Neural progenitor cell (in vitro differentiated cells): Measurements from ENCODE around the gene ZSWIM5. TPM values are rescaled to one million over a fixed set of nuclear protein-coding genes. Genes with fewer than 3 reads are reported as not detected.

Experiments
- DNase-seq: peaks from one replicate; pipeline ENCODE4 v3.0.0-alpha.2; 2016; ENCODE audit warnings: low spot score
- H2AFZ ChIP-seq: fragments of 200-600 bp; sonication (generic); replicated peaks from 2 replicates; pipeline ENCODE4 v1.6.1; 2016; ENCODE audit warnings: antibody characterized with exemption
- H3F3A ChIP-seq: fragments of 200-600 bp; sonication (generic); 2 replicates; pipeline ENCODE4 v1.6.1; 2016; ENCODE audit warnings: antibody characterized with exemption, low read depth
- H3K27ac ChIP-seq: fragments of 200-600 bp; sonication (generic); 2 replicates; pipeline ENCODE4 v1.5.1; 2016; ENCODE audit warnings: mild to moderate bottlenecking
- H3K27me3 ChIP-seq: fragments of 200-600 bp; sonication (generic); 2 replicates; pipeline ENCODE4 v1.6.1; 2016; ENCODE audit warnings: mild to moderate bottlenecking, moderate library complexity
- H3K36me3 ChIP-seq: fragments of 200-600 bp; sonication (generic); 2 replicates; pipeline ENCODE4 v1.5.1; 2016
- H3K4me1 ChIP-seq: fragments of 200-600 bp; sonication (generic); 2 replicates; pipeline ENCODE4 v1.6.1; 2016; ENCODE audit warnings: mixed run types
- H3K4me2 ChIP-seq: fragments of 200-600 bp; sonication (generic); 2 replicates; pipeline ENCODE4 v1.6.1; 2016
- H3K4me3 ChIP-seq: fragments of 200-600 bp; sonication (generic); 2 replicates; pipeline ENCODE4 v1.5.1; 2016
- H3K79me2 ChIP-seq: fragments of 200-600 bp; sonication (generic); 2 replicates; pipeline ENCODE4 v1.6.1; 2016; ENCODE audit warnings: low read depth
- H3K9ac ChIP-seq: fragments of 200-600 bp; sonication (generic); 2 replicates; pipeline ENCODE4 v1.6.1; 2016
- H3K9me3 ChIP-seq: fragments of 200-600 bp; sonication (generic); 2 replicates; pipeline ENCODE4 v1.5.1; 2016; ENCODE audit warnings: low read depth
- H4K20me1 ChIP-seq: fragments of 200-600 bp; sonication (generic); 2 replicates; pipeline ENCODE4 v1.6.1; 2016; ENCODE audit warnings: low read depth
- H3K27ac Mint-ChIP-seq: 3 replicates; pipeline ENCODE4 v1.8.0; 2021; ENCODE audit warnings: mixed read lengths
- H3K27me3 Mint-ChIP-seq: 2 replicates; pipeline ENCODE4 v1.8.0; 2022; ENCODE audit warnings: low read depth, mild to moderate bottlenecking, inconsistent platforms, moderate library complexity, mixed read lengths; ENCODE audit not compliant: insufficient read depth
- H3K36me3 Mint-ChIP-seq: 3 replicates; pipeline ENCODE4 v1.8.0; 2021; ENCODE audit warnings: mixed read lengths
- H3K4me1 Mint-ChIP-seq: 3 replicates; pipeline ENCODE4 v1.8.0; 2021; ENCODE audit warnings: mixed read lengths
- H3K4me3 Mint-ChIP-seq: 3 replicates; pipeline ENCODE4 v1.8.0; 2021; ENCODE audit warnings: mild to moderate bottlenecking, moderate library complexity, mixed read lengths
- H3K9me3 Mint-ChIP-seq: 3 replicates; pipeline ENCODE4 v1.8.0; 2020; ENCODE audit warnings: mixed read lengths
- EZH2 ChIP-seq: fragments of 200-600 bp; sonication (generic); IDR thresholded peaks from 2 replicates; pipeline ENCODE4 v1.6.1; 2017; ENCODE audit warnings: antibody characterized with exemption, mild to moderate bottlenecking, moderate library complexity
- EZH2phosphoT487 ChIP-seq: fragments of 200-600 bp; sonication (generic); IDR thresholded peaks from 2 replicates; pipeline ENCODE4 v1.6.1; 2017; ENCODE audit warnings: antibody characterized with exemption
- total RNA-seq: library from RNA; depleted of rRNA; stranded (reverse); fragments of >200 nt; gene quantifications from 2 replicates; pipeline ENCODE4 v1.2.3, GENCODE V29; 2015; ENCODE audit warnings: low replicate concordance
- TF ChIP-seq, protein P1 (sequence below): fragments of 200-600 bp; sonication (generic); IDR thresholded peaks from 2 replicates; pipeline ENCODE4 v1.5.1; 2017; ENCODE audit warnings: antibody characterized with exemption, mild to moderate bottlenecking

ZSWIM5 gene
- total RNA-seq, 1 donor from 2014 or later = 5.8 TPM

DNA sequence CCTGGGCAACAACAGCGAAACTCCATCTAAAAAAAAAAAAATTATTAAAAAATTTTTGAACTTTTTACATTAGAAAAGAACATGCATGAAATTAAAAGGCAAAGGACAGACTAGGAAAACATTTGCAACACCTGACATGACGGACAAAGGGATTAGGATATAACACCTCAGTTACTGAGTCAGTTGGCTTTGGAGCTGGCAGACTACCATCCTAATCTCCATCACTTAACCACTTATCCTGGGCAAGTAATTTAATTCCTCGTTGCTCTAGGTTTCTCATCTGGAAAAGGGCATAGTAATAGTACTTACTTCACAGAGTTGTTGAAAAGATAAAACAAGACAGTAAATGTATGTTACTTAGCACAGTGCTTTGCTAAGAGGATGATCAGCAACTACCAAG is 207.2 kb downstream of the ZSWIM5 start:
- Histone ChIP-seq H3K36me3 (no peaks in the 10 kb centered on the region), H3K4me3 (no peak overlapping the region), H2AFZ (no peak overlapping the region), H3K79me2 (no peaks in the 10 kb centered on the region), H3F3A (no peaks in the 10 kb centered on the region), H3K9me3 (no peaks in the 10 kb centered on the region), H3K4me1 (no peaks in the 10 kb centered on the region), H3K9ac (no peak overlapping the region), H3K27ac (no peak overlapping the region), H3K4me2 (no peak overlapping the region), H3K27me3 (no peaks in the 10 kb centered on the region), H4K20me1 (no peaks in the 10 kb centered on the region)
- peaks cover 9% of the 10 kb centered on the region for H3K36me3 Mint-ChIP-seq
- H3K27me3 Mint-ChIP-seq = no peaks in the 10 kb centered on the region
- H3K9me3 Mint-ChIP-seq = no peaks in the 10 kb centered on the region
- no peak overlapping the region for H3K27ac Mint-ChIP-seq
- no peak for DNase-seq
- TF ChIP-seq, protein P1, sequence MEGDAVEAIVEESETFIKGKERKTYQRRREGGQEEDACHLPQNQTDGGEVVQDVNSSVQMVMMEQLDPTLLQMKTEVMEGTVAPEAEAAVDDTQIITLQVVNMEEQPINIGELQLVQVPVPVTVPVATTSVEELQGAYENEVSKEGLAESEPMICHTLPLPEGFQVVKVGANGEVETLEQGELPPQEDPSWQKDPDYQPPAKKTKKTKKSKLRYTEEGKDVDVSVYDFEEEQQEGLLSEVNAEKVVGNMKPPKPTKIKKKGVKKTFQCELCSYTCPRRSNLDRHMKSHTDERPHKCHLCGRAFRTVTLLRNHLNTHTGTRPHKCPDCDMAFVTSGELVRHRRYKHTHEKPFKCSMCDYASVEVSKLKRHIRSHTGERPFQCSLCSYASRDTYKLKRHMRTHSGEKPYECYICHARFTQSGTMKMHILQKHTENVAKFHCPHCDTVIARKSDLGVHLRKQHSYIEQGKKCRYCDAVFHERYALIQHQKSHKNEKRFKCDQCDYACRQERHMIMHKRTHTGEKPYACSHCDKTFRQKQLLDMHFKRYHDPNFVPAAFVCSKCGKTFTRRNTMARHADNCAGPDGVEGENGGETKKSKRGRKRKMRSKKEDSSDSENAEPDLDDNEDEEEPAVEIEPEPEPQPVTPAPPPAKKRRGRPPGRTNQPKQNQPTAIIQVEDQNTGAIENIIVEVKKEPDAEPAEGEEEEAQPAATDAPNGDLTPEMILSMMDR = no peak
- TF ChIP-seq EZH2phosphoT487 (no peak), EZH2 (no peak)
- H3K4me1 Mint-ChIP-seq = no peaks in the 10 kb centered on the region
- no peak overlapping the region for H3K4me3 Mint-ChIP-seq

DNA sequence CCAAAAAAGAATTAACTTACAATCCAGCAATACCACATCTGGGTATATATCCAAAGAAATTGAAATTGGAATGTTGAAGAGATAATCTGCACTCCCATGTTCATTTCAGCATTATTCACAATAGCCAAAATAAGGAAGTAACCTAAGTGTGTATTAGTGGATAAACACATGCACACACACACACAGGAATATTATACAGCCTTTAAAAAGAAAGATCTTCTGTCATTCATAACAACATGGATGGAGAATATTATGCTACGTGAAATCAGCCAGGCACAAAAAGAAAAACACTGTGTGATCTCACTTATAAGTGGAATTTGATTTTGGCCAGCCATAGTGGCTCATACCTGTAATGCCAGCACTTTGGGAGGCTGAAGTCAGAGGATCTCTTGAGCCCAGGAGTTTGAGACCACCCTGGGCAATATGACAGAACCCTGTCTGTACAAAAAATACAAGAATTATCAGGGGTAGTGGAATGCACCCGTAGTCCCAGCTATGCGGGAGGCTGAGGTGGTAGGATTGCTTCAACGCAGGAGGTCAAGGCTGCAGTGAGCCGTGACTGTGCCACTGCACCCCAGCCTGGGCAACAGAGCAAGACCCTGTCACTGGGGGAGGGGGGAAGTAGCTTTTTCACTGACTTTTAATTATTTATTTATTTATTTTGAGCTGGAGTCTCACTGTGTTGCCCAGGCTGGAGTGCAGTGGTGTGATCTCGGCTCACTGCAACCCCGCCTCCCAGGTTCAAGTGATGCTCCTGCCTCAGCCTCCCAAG is 210.8 kb downstream of the ZSWIM5 start:
- H3F3A ChIP-seq = no peaks in the 10 kb centered on the region
- no peak overlapping the region for H3K27ac ChIP-seq
- no peak for DNase-seq
- H3K9ac ChIP-seq = no peak overlapping the region
- H3K36me3 ChIP-seq = no peaks in the 10 kb centered on the region
- H3K79me2 ChIP-seq = no peaks in the 10 kb centered on the region
- H4K20me1 ChIP-seq = no peaks in the 10 kb centered on the region
- Mint-ChIP-seq H3K4me1 (no peaks in the 10 kb centered on the region), H3K27me3 (peaks cover 2% of the 10 kb centered on the region), H3K27ac (no peak overlapping the region), H3K9me3 (no peaks in the 10 kb centered on the region), H3K36me3 (no peaks in the 10 kb centered on the region), H3K4me3 (no peak overlapping the region)
- TF ChIP-seq, protein P1 = no peak
- no peak for TF ChIP-seq EZH2phosphoT487
- TF ChIP-seq EZH2 = no peak
- H3K27me3 ChIP-seq = no peaks in the 10 kb centered on the region
- no peak overlapping the region for H3K4me3 ChIP-seq
- no peak overlapping the region for H2AFZ ChIP-seq
- no peaks in the 10 kb centered on the region for H3K4me1 ChIP-seq
- no peak overlapping the region for H3K4me2 ChIP-seq
- no peaks in the 10 kb centered on the region for H3K9me3 ChIP-seq

DNA sequence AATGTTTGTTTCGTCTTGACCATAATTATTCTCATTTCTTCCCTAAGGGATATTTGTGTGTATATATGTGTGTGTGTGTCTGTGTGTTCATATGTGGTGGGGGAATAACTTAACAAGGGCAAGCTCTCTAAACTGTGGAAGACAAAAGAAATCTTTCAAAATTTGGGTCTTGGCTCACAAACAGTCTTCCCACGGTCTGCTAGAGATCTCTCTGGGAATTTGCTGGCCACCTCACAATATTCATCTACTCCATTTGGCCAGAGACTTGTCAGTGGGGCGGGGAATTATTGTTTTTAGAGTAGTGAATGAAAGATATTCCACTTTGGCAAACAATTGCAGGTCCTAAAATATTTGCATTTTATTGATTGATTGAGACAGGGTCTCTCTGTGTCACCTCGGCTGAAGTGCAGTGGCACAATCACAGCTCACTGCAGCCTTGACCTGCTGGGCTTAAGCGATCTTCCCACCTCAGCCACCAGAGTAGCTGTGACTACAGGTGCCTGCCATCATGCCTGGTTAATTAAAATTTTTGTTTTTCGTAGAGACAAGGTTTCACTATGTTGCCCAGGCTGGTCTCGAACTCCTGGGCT is 212.0 kb downstream of the ZSWIM5 start:
- H3K4me1 Mint-ChIP-seq = no peaks in the 10 kb centered on the region
- TF ChIP-seq, protein P1 = no peak
- TF ChIP-seq EZH2phosphoT487 (no peak), EZH2 (no peak)
- H3K4me3 ChIP-seq = no peak overlapping the region
- H3K79me2 ChIP-seq = no peaks in the 10 kb centered on the region
- H3K27ac Mint-ChIP-seq = no peak overlapping the region
- H2AFZ ChIP-seq = no peak overlapping the region
- peaks cover 4% of the 10 kb centered on the region for H3K27me3 Mint-ChIP-seq
- H3K36me3 Mint-ChIP-seq = no peaks in the 10 kb centered on the region
- no peaks in the 10 kb centered on the region for H4K20me1 ChIP-seq
- no peak for DNase-seq
- H3K4me2 ChIP-seq = no peak overlapping the region
- H3F3A ChIP-seq = no peaks in the 10 kb centered on the region
- no peak overlapping the region for H3K4me3 Mint-ChIP-seq
- H3K9me3 Mint-ChIP-seq = no peaks in the 10 kb centered on the region
- no peaks in the 10 kb centered on the region for H3K9me3 ChIP-seq
- no peak overlapping the region for H3K9ac ChIP-seq
- H3K4me1 ChIP-seq = no peaks in the 10 kb centered on the region
- H3K36me3 ChIP-seq = no peaks in the 10 kb centered on the region
- no peak overlapping the region for H3K27ac ChIP-seq
- H3K27me3 ChIP-seq = no peaks in the 10 kb centered on the region
